Astrocyte (in vitro differentiated cells and primary cell): ENCODE results near the gene CHCHD4.

Source experiments
- CTCF ChIP-seq: IDR thresholded peaks from 2 replicates; pipeline ENCODE4 v1.5.1; 2011; ENCODE audit warnings: low read depth, mild to moderate bottlenecking, inconsistent platforms, low read length, moderate library complexity; ENCODE audit not compliant: insufficient read depth
- EZH2 ChIP-seq: IDR thresholded peaks from 2 replicates; pipeline ENCODE4 v1.6.1; 2012; ENCODE audit warnings: mild to moderate bottlenecking, low read length, inconsistent platforms; ENCODE audit not compliant: insufficient read depth

DNA sequence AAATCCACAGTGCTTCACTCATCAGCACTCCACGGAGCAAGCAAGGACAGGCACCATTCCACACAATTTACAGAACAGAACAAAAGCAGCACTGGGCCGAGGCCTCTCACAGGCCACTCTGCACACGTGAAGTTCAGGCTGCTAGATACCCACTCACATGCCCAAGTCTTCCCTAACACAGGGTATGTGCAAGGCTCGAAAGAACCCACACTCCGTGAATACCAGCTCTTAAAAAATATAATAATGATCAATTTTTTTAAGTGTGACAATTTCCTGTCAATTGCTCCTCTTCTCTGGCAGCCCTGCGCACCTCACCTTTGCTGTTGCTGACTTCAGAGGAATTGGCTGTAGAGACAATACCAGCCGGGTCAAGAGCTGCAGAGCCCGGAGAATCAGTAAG lies 34.8 kb upstream of the CHCHD4 start:
- TF ChIP-seq CTCF (no peak), EZH2 (no peak)
